ENCODE results near the gene C5AR2.

DNA sequence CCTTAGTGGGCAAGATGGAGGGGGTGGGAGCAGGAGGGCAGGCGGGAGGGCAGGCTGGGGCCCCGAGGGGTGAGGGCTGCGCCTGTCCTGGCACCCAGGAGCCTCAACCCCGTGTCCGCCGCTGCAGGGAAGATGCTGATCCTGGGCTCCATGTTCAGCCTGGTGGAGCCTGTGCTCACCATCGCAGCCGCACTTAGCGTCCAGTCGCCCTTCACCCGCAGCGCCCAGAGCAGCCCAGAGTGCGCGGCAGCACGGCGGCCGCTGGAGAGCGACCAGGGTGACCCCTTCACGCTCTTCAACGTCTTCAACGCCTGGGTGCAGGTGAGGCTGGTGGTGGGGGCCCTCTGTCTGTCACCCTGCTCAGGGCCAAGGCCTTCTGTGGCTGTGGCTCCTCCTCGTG lies 40.6 kb downstream of the C5AR2 start:
- TF ChIP-seq, protein P1, sequence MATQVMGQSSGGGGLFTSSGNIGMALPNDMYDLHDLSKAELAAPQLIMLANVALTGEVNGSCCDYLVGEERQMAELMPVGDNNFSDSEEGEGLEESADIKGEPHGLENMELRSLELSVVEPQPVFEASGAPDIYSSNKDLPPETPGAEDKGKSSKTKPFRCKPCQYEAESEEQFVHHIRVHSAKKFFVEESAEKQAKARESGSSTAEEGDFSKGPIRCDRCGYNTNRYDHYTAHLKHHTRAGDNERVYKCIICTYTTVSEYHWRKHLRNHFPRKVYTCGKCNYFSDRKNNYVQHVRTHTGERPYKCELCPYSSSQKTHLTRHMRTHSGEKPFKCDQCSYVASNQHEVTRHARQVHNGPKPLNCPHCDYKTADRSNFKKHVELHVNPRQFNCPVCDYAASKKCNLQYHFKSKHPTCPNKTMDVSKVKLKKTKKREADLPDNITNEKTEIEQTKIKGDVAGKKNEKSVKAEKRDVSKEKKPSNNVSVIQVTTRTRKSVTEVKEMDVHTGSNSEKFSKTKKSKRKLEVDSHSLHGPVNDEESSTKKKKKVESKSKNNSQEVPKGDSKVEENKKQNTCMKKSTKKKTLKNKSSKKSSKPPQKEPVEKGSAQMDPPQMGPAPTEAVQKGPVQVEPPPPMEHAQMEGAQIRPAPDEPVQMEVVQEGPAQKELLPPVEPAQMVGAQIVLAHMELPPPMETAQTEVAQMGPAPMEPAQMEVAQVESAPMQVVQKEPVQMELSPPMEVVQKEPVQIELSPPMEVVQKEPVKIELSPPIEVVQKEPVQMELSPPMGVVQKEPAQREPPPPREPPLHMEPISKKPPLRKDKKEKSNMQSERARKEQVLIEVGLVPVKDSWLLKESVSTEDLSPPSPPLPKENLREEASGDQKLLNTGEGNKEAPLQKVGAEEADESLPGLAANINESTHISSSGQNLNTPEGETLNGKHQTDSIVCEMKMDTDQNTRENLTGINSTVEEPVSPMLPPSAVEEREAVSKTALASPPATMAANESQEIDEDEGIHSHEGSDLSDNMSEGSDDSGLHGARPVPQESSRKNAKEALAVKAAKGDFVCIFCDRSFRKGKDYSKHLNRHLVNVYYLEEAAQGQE (IDR thresholded peaks at IDR 0.05; ENCODE audit: borderline replicate concordance): no peak
- TF ChIP-seq TAF1 (IDR thresholded peaks at IDR 0.05; ENCODE audit: low read depth) (no peak), EZH2 (IDR thresholded peaks at IDR 0.05; ENCODE audit: borderline replicate concordance, insufficient read depth, low read length, poor library complexity, severe bottlenecking) (no peak), POLR2AphosphoS5 (IDR thresholded peaks at IDR 0.05) (no peak)
- TF ChIP-seq, protein P2, sequence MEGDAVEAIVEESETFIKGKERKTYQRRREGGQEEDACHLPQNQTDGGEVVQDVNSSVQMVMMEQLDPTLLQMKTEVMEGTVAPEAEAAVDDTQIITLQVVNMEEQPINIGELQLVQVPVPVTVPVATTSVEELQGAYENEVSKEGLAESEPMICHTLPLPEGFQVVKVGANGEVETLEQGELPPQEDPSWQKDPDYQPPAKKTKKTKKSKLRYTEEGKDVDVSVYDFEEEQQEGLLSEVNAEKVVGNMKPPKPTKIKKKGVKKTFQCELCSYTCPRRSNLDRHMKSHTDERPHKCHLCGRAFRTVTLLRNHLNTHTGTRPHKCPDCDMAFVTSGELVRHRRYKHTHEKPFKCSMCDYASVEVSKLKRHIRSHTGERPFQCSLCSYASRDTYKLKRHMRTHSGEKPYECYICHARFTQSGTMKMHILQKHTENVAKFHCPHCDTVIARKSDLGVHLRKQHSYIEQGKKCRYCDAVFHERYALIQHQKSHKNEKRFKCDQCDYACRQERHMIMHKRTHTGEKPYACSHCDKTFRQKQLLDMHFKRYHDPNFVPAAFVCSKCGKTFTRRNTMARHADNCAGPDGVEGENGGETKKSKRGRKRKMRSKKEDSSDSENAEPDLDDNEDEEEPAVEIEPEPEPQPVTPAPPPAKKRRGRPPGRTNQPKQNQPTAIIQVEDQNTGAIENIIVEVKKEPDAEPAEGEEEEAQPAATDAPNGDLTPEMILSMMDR (IDR thresholded peaks at IDR 0.05; ENCODE audit: poor library complexity, severe bottlenecking): no peak
